Activated gamma-delta T cell treated with anti-CD3 and anti-CD28 coated beads, Interleukin-2, amount 50 U/mL, for 16 hours (primary cell): ENCODE data around the gene SLC26A6.

Source experiments
- DNase-seq: peaks from one replicate; pipeline ENCODE4 v3.0.0-alpha.2; 2020; ENCODE audit warnings: low read depth

The SLC26A6 gene, protein sequence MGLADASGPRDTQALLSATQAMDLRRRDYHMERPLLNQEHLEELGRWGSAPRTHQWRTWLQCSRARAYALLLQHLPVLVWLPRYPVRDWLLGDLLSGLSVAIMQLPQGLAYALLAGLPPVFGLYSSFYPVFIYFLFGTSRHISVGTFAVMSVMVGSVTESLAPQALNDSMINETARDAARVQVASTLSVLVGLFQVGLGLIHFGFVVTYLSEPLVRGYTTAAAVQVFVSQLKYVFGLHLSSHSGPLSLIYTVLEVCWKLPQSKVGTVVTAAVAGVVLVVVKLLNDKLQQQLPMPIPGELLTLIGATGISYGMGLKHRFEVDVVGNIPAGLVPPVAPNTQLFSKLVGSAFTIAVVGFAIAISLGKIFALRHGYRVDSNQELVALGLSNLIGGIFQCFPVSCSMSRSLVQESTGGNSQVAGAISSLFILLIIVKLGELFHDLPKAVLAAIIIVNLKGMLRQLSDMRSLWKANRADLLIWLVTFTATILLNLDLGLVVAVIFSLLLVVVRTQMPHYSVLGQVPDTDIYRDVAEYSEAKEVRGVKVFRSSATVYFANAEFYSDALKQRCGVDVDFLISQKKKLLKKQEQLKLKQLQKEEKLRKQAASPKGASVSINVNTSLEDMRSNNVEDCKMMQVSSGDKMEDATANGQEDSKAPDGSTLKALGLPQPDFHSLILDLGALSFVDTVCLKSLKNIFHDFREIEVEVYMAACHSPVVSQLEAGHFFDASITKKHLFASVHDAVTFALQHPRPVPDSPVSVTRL

DNA sequence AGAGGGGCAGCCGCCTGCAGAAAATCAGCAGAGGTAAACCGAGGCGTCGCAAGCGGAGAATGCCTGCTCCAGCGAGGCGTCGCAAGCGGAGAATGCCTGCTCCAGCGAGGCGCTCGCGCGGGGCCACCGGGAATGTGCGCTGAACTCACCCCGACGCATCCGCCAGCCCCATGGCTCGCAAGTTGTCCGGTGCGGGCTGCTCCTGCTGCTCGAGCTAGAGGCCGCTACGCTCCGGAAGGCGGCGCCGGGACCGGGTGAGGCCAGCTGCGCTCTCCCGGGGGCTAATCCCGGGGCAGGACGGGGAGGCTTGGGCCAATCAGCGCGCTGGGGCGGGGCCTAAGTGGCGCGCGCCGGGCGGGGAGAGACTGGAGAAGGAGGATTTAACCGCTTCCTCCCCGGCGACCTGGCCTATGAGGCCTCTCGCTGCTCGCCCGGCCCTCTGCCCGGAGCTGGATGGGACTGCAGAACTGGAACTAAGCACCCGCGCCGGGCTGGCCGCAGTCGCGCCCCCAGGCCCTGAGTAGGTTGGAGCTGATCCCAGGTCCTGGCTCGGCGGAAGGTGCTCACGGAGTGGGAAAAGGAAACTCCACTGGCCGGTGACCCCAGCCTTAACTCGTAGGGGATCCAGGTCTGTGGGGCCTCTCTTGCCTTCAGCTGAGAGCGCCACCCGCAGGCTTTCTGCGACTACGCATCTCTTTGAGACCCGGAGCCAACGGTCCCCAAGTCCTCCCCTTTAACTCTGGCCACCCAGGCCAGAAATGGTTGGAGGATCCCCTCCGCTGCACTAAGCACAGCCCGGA, at the start of gene SLC26A6:
TSS of gene SLC26A6 (minus strand) at position 240 of the 800 bp plus-strand sequence. CDS start at position 172, 68 bp downstream.
- peak; percentile 89 for DNase-seq

DNA sequence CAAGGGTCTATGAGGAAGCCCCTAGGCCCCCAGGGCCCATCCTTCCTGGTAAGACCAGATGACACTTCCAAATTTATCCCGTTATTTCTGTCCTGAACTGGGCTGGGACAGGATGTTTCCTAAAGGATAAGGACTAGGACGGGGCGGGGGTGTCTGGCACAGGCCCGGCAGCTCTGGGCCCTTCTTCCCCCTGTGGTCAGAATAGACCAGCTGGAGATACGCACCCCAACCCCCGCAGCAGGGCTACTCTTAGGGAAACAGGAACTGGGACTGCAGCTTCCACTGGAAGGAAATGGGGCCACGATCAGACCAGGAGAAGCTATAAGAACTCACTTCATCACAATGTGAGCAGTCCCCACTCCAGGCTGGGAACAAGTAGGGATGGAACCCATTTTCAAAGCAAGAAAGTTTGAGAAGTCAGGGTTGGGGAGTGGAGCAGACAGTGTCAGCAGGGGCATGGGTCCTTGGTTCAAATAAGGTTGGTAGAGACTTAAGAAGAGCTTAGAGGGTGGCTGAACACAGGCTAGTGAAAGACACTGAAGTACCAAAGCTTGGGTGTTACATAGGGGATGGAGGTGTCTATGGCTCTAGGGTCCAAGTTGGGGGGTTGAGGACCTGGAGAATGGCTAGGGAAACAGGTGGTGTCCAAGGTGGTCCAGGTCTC, 49.4 kb upstream of the SLC26A6 start:
- DNase-seq: no peak

DNA sequence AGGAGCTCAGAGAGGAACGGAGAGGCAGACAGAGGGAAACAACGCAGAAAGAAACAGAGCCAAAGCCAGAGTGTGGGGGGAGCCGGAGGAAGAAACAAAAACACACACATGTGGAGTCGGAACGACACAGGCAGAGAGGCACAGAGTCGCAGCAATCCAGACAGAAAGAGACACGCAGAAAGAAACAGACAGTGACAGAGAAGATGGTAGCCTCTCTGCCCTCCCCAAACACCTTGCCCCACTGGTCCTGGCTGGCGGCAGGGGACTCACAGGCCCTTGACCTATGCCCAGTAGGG, 48.7 kb upstream of the SLC26A6 start:
- DNase-seq: no peak

DNA sequence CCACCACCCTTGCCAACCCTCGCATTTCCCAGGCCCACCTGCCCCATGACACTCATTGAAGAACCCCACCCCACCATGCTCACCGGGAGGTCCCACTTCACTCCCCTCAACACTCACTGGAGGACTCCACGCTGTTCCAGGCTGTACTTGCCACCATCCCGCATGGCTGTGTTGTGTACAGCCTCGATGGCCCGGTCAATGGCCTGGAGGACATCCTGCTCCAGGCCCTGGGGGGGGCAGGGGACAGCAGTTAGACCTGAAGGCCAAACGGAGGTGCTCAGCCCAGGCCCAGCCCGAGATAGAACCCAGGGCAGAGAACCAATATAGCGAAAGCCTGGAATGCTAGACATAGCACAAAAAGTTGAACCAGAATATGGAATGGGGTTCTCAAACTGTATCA, 47.5 kb upstream of the SLC26A6 start:
- no peak for DNase-seq

DNA sequence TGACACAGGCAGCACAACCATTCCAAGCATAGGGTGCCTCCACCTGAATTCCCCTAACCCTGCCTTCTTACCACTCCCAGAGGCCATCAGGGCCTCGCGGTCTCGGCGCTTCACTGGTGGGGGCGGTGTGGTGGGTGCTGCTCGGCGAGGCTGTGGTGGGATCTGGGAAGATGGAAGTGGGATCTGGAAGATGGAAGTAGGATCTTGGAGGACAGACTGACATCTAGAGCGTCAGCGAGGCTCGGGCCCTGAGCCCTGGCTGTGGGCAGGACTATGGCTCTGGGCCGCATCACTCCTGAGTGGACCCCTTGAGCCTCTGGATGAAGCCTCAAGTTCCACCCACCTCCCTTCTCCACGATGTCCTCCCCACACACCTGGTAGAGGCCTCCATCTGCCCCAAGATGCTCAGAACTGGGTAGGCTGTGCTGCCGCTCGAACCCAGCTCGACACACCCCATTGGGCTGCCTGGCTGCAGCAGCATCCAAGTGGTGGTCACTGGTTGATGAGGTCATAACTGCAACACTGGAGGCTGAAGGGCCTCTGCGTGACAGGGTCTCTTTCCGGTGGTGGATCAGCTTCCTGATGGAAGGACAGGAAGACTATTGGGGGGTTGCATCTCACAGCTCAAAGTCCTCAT, 46.8 kb upstream of the SLC26A6 start:
- DNase-seq: no peak

DNA sequence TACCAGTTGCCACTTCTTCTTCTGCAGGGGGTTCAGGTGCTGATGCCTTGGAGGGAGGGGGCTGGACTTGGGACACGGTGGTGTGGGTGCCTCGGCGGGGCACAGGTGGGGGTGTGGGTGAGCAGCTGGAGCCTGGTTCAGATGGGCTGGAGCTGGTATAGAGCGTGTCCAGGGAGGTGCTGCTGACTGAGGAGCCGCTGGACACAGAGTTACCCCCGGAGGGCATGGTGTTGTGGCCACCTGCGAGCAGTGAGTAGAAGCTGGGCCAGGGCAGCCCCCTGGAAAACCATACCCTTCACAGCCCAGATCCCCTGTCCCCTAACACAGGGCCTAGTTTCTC, 46.2 kb upstream of the SLC26A6 start:
- DNase-seq: no peak

DNA sequence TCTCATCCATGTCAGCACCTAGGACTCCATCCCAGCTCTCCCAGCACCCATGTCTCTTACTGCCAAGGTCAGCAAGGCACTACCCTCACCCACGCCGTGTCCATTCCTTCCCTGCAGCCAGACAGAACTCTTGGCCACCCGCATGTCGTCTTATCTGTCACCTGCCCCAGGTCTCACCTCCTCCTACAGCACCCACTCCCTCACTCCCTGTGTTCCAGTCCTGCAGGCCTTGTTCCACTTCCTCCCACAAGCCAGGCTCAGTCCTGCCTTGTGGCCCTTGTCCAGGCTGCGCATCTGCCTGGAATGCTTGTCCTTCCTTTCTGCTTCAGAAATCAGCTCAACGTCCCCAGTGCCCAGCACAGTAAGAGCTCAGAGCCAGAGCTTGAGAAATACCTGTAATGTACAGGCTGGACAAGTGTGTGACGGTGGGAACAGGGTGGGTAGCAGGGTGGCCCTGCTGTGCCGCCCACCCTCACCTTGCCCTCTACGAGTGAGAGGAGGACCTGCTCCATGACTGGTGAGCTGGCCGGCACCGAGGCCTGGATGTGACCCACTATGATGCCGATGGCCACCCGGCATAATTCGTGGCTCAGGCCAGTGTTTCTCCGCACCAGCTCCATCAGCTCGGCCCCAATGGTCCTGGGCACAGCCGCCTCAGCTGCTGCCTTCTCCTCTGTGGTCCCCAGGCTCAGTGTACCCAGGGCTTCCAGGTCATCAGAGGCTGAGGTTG, 45.7 kb upstream of the SLC26A6 start:
- no peak for DNase-seq

DNA sequence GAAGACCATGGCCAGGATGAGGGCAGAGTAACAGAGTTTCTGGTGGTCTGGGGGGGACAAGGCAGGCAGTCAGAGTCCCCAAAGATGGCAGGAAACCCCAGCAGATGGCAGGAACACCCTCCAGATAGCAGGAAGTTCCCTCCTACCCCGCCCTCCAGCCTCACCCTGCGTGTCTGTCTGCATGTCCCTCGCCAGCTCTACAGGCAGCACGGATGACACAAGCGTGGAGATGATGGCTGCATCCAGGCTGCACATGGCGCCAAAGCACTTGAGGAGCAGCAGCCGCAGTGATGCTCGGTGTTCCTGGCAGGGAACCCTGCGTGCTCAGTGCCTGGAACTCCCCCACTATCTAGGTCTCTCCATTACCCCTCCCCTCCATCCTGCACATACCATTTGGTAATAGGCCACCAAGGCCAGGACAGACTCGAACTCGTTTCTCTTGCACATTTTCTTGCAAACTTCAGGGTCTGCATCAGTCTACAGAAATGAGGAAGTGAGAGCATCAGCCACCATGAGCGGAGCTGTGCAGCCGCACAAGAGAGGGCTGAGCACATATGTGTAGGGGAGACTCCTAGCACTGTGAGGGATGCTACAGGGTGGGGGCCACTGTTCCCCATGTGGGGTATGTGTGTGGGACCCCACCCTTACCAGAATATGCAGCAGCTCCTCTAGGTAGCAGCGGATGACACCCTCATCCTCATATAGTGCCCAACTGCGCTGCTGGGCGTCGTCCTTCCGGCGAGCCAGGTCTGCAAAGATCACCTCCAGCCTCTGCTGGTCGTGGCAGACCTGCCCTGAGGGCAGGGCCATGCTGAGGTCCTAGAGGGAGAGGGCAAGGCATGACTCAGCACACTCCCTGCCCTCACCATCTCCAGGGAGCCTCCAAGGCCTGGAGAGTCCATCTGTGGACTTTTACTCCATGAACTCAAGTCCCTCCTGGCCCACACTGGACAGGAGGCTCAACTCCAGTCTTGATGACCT, 44.4 kb upstream of the SLC26A6 start:
- DNase-seq: no peak

DNA sequence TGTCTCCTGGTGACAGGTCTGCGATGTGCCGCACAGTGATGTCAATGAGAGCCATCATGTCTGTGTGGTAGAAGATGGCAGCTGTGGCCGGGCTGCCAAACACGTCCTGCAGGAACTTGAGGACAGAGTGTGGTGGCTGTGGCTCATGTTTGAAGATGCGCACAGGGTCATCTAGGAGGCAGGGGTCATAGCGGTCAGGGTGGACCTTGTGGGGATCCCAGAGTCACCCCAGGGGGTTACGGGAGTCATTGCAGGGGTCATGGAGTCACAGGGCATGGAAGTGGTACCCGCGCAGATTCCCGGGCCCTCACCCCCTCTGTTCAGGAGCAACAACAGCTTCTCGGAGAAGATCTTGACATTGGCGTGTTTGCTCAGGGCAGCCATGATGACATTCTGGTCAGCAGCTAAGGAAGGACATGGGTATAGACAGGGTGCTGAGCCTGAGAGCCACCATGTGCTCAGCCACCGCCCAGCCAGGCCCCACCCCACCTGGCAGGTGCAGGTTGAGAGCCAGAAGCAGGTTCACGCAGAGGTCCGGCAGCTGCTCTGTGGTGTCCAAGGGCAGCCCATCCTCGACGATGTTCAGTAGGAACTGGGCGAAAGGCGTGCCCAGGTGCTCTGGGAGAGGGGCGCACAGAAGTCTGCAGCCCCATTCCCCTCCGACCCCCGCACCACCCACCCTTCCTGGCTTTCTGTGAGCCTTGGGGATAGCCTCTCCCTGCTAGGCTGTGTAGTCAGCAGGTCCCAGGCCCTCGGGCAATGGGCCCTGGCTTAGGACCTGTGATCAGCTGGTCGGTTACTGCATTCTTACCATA, 43.5 kb upstream of the SLC26A6 start:
- no peak for DNase-seq

DNA sequence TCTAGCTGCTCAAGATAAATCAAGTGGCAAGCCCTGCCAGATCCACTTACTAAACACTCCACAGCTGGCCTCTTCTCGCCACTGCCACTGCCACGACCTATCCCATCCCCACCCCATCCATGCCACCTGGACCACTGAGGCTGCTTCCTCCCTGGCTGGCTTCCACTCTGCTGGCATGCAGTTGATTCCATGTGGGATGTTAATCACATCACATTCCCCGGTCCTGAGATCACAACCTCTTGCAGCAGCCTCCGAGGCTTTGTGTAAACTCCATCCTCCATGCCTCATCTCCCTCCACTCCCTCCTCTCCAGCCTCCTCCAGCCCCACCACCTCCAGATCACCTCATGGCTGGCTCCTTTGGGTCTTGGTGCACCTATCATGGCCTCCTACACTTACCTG, 42.8 kb upstream of the SLC26A6 start:
- no peak for DNase-seq

DNA sequence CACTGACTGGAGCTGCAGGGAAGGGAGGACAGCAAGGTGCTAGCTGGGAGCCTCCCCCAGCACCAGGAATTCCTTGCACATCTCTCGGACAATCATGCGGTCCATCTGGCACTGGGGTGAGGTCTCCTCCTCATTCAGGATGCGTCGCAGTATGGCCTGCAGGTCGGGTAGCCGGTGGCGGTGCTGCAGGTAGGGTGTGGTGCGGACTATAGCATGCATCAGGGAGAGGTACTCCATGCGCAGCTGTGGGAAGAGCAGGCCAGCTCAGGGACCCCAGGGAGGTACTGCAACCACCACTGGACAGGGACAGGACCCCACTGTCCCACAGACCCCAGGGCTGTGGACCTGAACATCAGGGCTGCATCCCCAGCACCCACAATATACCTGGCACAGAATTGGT, 39.2 kb upstream of the SLC26A6 start:
- no peak for DNase-seq

DNA sequence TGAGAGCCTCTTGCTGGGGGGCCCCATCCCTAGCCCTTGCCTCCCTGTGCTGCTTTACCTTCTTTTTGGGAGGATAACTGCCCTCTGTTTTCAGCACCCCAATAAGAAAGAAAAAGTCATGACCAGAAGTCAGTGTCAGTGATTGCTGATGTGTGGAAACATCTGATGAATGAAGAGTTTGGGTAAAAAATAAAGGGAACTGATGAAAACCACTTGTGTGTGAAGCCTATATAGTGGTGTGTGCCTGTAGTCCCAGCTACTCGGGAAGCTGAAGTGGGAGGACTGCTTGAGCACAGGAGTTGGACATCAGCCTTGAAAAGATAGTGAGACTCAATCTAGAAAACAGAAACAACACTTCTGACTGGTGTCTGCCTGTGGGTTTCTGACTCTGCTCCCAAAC, 37.3 kb upstream of the SLC26A6 start:
- DNase-seq: no peak

DNA sequence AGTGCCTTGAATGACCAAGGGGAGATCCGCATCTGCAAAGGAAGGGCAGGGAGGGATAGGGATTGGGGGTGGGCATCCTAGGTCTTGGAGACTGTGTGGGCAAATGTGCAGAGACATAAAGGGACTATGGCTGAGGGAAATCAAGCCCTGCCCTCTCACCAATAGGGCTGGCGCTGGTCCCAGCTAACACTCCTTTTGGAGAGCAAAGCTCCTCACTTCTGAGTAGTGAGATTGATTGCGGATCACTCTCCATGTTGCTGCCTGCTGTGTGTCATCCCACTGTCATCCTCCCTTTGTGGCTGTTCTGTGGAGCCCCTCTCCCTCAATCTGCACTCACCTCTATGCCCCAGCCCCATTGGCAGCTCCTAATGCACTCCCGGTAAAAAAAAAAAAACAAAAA, 29.7 kb upstream of the SLC26A6 start:
- no peak for DNase-seq

DNA sequence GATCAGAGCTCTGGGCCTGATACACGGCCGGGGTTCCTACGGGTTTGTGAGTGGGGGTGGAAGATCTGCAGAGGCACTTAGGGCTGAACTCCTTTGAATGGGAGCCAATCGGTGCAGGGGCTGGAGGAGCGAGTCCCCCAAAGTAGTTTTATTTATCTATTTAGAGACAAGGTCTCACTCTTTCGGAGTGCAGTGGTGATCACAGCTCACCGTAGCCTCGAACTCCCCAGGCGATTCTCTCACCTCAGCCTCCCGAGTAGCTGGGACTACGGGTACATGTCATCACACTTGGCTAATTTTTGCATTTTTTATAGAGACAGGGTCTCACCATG, 29.0 kb upstream of the SLC26A6 start:
- DNase-seq: no peak

DNA sequence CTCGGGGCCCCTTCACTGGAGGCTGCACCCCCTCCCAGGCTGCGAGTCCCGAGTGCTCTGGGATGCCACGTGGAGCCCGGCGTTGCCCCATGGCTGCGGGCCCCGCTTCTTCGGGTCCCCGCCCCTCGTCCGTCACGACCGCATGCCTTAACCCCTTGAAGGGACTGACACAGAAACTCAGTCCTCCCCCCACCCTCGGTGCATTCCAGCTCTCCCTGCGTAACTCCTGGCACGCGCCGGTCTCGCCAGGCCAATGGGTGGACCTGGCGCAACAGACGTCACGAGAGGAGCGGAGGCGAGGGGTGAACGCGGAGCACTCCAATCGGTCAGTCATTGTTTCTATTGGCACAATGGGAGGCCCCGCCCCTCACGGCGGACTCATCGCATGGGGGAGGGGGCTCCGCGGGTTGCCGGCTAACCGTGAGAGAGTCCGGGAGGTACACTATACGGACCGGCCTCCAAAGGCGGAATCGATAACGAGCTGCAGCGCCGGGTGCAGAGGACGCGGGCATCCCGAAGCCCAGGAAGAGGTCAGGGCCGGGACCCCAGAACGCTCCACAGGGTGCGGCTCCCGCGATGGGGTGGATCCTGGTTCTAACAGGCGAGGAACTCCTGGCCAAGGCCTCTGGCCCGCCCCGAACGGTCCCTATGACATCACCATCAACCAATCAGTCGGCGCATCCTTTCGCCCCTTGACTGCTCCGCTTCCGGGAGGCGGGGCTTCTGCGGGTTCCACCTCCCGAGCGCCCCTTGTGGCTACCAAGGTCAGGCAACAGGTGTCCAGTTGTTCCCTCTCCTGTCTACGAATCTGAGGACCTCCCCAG, 28.4 kb upstream of the SLC26A6 start:
- peak; percentile 70 for DNase-seq

DNA sequence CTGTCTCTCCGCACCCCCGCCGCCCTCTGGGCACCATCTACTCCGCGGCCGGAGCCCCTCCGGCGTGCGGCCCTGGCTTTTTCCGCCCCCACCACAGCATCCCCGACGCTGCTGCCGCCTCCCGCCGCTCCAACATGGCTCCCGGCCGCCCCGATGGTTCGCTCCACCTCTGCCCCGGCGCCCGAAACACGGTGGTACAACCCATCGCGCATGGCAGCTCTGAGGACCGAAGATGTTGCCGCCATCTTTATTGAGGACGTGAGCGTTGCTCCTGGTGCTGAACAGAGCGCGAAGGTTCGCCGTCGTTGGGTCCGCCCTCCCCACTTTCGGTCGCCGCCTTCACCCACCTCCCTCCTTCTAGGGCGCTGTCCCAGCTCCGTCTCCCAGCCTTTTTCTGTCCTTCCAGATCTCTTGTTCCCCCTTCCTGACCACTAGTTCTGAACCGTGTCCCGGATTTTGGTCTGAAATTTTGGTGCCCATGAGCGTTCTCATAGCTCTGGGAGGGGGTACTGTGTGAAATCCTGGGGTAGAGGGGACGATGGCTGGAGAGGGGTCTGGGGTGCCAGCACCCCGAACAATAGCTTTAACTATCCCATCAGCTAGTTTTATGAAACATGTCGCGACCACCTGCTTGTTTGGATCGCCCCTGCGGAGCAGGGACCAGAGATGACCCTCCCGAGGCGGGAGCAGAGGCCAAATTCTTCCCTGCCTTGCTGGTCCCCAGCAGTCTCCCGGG, 27.7 kb upstream of the SLC26A6 start, which contains the start of gene CELSR3:
TSS of gene CELSR3 (minus strand) at position 134 of the 736 bp plus-strand sequence. CDS start 252 bp downstream, outside the sequence.
- DNase-seq: no peak

DNA sequence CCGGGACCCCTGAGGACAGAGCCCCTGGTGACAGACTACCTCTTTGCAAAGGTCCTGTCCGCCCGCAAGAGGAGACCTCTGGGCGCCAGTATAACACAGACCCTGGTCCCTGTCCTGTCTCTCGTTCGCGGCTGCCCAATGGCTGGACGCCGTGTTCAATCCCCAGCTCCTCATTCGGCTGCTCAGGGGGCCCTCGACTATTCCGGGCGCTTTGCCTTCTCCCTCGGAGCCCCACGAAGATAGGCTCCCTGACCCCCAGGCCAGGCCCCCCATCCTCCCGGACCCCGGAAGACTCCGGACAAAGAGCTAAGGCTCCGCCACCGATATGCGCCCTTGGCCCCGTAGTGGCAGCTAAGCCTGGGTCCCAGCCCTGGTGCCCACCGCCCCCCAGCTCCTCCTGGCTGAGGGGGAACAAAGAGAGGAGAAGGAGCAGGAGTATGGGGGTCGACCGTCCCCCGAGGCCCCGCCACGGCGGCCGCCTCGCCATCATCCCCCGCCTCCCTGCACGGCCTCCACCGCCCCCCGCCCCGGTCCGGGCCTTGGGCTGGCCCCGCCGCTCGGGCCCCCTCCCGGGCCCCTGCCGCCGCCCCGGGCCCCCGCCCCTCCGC, 27.0 kb upstream of the SLC26A6 start:
- DNase-seq: no peak
